ENCODE results near the gene GNAI3.

Gene GNAI3

DNA sequence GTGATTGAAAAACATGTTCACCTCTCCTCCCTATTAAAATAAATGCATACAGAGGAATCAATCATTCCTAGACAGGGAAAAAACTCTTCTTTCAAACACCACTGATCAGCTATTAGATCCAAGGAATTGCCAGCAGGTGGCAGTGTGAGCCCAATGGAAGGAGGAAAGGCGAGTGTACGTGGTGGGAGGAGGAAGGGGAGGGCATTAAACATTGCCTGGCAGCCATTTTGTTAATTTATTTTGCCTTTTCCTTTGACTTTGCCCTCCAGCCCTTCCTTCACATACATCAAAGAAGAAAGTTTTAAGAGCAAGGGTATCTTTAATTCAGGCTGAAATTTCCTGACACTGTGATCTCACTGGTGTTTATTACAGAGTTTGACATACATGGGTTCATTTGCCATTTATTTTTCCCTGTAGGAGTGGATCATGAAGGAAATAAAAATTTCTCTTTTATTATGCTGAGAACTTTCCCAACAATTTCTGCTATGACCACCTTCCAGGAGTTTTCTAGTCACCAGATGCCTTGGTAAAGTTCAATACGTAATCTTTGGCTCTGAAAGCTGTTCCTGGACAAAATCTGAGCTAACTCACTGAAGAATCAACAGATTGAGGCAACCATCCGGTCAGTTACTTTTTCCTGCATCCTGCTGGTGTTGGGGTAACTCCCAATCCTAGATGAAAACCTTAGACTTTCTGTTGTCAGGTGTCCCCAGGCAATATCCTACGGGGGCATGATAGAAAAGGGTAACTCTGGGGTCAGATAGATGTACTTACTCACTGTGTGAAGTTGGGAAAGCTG lies 1.9 kb upstream of the GNAI3 start:
- peak; percentile 92 for DNase-seq

DNA sequence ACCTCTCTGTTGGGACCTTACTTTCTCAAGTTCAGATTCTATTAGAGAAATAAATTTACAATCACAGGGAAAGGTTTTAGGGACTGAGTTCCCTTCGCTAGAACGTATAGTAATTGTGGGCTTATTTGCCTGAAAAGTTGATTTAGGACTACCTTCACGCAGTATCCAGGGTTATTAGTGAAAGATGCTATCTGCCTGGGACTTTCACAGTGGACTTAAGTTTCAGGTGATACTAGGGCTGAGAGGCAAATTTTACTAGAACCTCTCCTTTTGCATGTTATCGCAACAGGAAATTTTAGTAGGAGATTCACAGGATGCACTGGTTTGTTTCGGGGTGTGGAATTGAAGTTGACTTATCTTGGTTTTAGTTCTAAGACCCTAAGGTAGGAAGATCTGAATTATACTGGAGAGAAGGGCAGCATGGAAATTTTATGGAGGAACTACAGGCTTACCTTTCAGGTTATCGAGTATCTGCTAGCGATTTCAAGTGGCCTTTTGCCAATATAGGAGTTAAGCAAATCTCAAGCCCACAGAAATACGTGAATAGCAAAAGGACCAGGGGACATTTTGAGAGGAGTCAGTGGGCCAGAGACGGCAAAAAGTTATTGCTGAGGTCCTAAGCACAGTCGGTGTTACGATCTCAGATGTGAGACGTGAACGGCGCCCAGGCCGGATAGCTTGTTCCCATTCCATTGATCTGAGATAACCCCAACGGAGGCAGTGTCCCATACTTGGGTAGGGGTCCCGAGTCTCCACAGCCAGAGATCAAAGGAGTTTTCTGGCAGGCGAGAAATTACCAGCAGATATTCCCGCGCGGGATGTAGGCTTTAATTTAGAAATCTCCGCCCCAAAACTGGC lies 723 bp upstream of the GNAI3 start:
- no peak for DNase-seq

DNA sequence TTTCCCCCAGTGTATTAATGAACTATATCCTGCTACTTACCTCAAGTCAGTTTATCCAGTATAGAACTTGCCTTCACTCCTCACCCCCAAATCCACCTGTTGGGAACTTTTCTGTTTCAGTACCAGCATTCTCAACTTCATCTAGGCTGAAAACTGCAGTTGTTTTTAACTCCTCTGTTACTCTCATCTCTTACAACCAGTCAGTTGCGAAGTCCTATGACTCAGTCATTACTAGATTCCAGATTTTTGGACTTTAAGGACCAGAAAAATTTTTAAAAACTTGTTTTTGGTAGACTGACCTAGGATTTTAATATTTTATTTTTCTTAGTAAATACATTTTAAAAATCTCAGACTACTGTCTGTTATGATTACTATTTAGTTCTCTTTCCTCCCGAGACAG lies 8.1 kb downstream of the GNAI3 start:
- no peak for DNase-seq

DNA sequence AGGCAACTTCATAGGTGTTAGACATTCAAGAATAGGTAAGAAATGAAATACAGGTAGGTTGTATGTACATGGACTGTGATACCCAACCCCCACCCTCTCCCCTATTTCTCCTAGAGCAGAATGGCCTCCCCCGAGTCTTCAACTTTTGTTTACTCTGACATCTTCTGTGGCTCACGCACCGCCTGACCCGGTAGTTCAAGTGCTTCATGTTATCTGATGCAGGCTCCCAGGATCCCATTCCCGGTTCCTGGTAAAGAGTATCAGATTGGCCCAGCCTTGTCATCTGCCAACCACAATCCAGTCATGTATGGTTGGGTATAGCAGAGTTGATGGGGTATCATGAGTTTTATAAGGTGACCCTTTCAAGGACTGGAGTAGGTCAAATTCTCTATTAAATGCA lies 9.1 kb downstream of the GNAI3 start:
- DNase-seq = no peak

DNA sequence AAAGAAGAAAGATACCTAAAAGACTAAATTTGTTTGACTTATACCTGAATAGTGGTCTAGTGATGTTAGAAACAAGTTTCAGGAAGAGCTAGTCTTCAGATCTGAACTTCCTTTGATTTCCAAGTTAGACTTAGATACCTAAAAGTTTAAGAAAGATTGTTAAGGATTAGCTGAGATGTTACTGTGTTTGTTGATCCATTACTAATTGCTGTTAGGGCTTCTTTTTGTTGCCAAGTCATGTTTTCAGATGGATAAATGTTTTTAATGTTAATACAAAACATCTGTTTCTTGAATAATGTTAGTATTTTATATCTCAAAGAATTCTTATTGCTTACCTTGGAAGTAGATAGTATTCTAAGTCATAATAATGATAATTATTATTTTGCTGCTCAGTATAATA lies 11.6 kb downstream of the GNAI3 start:
- no peak for DNase-seq

DNA sequence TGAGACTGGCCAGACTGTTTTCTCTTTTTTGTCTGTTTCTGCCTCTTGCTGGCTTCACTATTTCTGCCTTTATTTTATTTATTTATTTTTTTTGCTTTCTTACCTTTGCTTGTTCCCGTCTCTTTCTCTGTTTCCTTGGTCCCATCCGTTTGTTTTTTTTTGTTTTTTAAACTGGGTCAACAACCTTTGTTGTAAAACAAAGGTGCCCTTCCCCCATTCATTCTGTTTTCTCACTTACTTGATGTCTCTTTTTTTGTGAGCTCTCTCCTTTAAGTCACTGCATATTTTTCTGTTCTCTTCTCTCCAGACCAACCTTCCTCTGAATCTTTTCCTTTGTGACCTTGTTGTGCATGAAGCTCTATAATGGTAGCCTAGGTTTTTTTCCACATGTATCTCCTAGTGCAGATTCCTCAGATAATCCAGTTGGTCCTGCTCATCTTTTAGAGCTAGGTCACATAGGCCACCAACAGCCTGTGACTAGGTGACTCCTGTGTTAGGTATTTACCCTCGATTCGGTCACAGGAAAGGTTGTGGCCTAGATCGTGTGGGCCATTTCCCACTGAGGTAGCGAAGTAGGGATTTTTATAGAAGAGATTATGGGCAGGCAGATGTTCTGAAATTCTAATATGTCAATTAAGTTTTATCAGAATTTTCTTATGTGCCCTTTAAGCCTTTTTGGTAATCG lies 15.9 kb downstream of the GNAI3 start:
- no peak for DNase-seq

DNA sequence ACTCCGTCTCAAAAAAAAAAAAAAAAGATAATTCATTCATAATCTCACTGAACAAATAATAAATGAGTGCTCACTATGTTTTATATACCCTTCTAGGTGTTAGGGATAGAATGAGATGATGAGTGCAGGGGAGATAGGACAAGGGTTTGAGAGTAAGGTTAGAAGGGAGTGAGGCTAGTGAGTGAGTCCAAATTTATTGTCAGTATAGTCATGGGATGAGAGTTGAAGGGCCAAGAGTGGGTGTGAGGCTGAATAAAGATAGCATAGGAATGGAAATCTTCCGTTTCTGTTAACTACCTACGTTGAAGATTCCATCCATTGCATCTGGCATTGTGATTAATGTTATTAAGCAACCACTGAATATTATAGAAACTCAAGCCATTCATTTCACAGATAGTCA lies 16.8 kb downstream of the GNAI3 start:
- DNase-seq = no peak

DNA sequence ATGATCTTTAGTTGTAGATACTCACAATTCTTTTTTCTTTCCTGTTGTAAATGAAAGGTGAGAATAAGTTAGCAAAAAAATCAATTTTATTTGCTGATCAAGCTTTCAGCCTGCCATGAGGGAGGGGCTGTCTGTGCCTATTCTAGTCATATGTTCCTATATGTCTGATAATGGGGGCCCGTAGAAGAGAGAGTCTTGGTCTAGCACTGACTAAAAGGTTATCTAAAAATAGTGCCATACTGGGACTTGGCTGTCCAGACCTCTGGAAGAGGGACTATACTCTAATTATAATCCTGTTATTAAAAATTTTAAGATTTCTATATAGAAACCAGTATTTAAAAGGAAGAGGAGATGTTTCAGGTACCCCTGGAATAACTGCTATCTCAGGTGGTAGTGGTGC lies 18.6 kb downstream of the GNAI3 start:
- no peak for DNase-seq

DNA sequence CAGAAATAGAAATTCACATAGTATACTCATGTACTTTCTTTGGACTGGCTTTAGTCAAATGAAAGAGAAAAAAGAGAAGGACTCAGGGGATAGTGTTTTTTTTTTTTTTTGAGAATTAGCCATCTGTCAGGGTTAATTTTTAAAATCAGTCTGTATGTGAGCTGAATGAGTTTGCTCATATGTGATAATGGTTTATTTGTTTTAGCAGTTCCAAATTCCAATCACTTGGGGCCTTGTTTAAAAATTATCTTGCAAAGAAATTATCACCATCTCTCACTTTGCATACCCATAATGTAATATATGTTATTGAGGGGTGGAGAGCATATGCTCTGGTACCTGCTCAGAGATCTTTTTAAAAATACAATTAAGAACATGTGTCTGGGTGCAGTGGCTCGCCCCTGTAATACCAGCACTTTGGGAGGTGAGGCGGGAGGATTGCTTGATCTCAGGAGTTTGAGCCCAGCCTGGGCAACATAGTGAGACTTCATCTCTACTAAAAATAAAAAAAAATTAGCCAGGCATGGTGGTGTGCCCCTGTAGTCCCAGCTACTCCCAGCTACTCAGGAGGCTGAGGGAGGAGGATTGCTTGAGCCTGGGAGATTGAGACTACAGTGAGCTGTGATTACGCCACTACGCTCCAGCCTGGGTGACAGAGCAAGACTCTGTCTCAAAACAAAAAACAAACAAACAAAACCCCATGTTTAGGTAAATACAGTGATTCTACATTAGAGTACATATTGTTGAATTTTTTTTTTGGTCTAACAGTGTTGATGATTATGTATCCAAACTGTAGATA lies 19.7 kb downstream of the GNAI3 start:
- DNase-seq = no peak

DNA sequence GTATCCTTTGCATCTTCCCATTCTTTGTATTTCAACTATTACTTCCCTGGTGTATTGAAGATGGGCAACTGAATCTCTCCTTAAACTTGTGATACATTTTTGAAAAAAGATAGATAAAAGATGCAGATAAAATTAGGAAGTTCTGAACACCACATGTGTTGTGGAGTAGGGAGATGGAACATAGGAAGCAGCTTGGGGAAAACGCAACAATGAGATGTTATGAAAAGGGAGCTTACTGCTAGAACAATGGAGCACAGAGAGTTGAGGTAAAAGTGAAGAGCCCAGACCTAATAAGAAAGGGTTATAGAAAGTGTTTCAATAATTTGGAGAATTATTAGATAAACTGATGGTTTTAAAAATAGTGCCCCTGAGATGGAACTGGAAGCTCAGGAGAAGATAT lies 20.9 kb downstream of the GNAI3 start:
- no peak for DNase-seq

DNA sequence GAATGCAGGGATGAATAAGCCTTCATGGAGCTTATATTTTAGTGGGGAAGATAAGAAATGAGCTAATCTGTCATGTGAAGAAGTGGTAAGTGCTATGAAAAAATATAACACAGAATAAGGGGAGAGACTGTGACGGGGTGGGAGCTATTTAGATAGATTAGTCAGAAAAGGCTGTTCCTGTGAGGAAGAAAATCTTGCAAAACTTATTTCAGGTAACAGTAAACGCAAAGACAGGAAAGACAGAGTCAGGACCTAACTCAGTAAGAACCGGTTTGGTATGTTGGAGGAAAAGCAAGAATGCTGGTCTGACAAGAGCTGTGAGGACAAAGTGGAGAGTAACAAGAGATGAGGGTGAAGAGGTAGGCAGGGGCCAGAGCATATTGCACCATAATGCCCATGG lies 22.0 kb downstream of the GNAI3 start:
- no peak for DNase-seq

DNA sequence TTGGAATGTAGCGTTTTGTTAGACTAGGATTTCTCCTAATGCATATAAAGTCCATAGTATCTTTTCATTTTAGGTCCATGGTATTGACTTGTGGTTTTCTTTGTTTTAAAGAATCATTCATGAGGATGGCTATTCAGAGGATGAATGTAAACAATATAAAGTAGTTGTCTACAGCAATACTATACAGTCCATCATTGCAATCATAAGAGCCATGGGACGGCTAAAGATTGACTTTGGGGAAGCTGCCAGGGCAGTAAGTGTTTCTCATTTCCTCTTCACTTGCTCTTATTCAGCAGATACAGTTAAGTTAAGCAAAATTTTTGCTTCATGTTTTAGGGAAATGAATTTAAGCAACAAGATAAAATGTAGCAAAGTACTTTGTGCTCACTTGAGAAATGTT lies 25.4 kb downstream of the GNAI3 start:
- no peak for DNase-seq

DNA sequence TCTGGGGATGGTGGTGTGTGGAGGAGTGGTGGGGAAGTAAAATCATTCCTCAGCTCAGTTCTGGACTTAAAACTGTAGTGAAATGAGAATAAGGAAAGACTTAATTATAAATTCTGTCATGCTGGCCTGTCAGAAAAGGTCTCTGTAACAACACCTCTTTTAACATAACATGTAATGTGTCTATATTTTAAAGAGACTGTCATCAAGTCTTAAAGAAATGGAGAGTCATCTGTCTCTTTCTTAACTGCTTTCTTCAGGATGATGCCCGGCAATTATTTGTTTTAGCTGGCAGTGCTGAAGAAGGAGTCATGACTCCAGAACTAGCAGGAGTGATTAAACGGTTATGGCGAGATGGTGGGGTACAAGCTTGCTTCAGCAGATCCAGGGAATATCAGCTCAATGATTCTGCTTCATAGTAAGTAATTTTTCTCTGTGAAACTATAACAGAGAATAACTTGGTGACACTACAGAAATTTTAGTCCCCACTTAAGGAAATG lies 30.6 kb downstream of the GNAI3 start:
- DNase-seq = no peak

DNA sequence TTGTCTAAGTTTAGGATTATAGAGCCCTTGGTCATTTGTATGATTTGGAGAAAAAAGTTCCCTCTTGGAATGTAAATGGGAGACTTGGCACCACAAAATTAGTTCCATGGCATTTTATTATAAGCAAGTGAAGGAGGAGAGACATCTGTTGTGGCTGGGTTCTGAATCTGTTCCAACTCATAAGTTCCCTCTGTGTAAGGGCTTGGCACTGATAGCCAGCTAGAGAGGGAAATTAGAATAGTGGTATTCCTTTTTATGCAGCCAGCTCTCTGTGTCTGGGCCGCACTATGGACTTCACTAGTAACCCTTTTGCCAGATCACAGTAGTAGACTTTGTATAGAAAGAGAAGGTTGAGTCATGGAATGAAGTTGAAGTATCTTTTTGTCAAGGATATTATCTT lies 31.1 kb downstream of the GNAI3 start:
- no peak for DNase-seq

DNA sequence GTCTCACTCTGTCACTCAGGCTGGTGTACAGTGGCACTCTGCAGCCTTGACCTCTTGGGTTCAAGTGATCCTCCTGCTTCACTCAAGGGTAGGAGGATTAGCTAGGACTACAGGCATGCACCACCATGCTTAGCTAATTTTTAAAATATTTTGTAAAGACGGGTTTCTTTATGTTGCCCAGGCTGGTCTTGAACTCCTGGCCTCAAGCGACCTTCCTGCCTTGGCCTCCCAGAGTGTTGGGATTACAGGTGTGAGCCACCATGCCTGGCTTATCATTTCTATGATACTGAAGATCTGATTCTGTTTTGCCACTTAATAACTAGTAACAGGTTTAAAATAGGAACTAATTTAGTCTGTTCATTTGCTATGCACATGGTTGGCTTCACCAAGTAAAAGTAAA lies 33.6 kb downstream of the GNAI3 start:
- no peak for DNase-seq

DNA sequence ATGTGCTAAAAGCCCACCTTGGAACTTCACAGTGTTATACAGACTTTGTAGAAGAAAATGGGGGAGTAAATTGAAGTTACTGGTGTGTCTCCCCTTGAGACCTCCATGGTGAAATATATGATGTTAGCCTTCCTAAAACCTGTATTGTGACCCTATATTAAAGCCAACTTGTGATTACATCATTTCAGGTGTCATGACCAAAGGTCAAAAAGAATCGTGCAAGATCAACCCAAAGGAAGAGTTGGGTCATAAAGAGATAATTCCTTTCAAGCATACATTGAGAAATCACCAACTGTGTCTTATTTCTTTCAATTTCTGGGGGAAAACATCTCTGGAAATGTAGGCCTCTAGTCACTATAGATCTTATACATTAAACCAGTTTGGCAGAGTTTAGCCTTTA lies 36.4 kb downstream of the GNAI3 start:
- DNase-seq = no peak

DNA sequence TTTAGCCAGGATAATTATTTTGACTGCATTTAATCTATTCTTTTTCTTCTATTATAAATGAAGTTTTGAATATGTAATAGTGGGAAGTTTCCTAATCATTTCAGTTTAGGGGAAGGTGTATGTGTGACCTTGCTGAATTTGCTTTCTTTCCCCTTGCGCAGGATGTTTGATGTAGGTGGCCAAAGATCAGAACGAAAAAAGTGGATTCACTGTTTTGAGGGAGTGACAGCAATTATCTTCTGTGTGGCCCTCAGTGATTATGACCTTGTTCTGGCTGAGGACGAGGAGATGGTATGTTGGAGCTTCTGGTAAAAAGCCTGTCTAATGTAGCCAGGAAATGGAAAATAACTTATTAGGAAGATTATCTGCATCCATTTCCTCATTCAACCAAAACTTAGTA lies 37.6 kb downstream of the GNAI3 start:
- DNase-seq = no peak

DNA sequence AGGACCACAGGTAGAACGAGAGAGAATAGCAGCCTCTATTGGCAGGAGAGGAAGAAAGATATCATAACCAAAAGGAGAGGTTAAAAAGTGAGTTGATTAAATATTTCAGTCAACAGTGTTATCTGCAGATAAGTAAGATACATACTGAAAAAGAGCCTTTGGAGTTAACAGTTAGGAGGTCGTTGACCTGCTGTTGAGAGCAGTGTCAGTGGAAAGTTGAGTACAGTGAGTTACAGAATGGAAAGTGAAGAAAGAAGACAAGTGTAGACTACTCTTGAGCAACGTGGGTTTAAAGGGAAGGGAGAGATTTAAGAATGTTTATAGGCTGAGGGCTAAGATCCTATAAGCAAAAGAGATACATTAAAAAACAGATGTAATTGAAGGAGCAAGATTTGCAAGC lies 40.8 kb downstream of the GNAI3 start:
- DNase-seq = no peak

DNA sequence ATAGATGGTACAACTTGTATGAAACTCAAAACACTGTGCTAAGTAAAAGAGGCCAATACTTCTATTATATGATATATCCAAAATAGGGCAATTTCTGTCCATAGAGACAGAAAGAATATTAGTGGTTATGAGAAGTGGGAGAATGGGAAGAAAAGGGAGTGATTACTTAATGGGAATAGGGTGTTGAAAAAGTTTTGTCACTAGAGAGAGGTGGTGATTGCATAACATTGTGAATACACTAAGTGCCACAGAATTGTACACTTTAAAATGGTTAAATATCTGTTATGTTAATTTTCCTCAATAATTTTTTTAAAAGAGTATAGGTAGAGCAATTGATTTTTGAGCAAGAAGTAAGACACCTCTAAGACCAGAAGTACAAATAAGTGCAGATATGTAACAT lies 41.3 kb downstream of the GNAI3 start:
- DNase-seq = no peak

DNA sequence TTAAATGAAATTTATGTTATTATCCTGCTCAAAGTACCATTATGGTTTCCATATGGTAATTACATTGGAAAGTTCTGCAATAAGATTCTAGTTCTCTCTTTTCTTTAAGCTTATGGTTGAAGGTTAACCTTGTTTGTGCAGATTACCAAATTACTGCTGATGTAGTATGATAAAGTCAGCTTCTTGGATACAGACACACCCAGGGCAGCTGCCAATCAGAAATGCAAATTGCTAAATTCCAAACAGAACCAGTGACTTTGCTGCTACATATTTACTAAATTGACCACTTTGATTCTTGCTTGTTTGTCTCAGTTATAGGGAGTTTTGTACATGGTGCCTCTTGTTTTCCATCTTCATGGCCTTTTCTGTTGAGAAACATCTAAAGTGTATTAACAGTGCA lies 44.5 kb downstream of the GNAI3 start:
- DNase-seq = no peak

DNA sequence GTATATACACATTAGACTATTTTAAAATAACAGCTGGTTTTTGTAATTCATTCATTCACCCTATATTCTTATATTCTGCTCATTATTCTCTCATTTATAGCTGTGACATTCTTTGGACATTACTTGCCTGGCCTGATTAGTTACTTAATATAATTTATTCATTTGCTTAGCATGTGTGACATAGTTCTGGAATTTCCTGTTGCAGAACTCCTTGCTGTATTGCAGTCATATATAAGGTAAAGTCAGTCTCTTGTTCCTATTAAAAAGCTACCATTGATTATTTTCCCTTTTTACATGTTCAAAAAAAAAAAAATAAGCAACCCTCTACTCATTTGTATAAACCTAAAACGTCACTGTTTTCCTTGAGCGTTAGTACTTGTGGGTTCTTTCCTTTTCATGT lies 47.1 kb downstream of the GNAI3 start:
- no peak for DNase-seq

DNA sequence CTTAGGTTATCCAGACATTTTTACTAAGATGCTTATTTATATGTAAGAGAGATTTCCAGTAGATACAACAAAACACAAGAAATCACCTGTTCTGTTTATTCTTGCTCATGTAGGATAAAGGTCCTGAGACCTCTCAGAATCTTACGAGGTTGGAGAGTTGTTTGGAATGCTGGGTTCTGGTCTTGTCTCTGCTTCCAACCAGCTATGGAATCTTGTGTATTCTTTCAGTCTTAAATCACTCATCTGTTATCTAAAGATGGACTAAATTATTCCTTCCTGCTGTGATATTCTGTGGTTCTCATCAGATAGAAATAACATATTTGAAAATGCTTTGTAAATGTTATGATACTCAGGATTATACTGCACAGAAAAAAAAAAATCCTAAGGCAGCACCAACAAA lies 49.7 kb downstream of the GNAI3 start:
- DNase-seq = no peak

DNA sequence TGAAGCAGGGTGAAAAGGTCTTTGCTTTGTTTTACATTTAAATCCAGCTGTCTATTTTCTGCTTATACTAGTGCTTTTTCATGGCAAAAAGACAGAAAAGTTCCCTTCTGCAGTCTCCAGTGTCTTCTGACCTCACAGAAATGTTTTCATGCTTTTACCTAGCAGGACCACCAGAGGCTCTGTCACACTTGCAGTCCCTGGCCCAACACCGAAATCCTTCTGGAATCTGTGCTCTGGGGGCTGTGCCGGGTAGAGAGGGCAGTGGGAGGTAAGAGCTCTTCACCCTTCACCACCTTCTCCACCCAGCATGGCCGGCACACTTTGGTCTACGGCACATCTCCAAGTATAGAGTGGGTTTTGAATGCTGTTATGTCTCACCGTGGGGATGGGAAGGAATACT lies 50.2 kb downstream of the GNAI3 start:
- no peak for DNase-seq
